Neural cell (in vitro differentiated cells): ENCODE measurements around the gene FUBP1. TPM values are rescaled to one million over a fixed set of nuclear protein-coding genes. Genes with fewer than 3 reads are reported as not detected.
"Not testable (repeated sequence)": the region's sequence is repeated elsewhere in the genome, so short reads cannot be mapped to it uniquely, and the experiment has no call there.

Experiments
- H2AFZ ChIP-seq: fragments of 200-600, 300-800 bp; sonication (generic), shearing (Covaris generic); 2 replicates; pipeline ENCODE4 v1.6.0; 2014; ENCODE audit warnings: low read depth, mild to moderate bottlenecking, antibody characterized with exemption, low read length, moderate library complexity
- H3F3A ChIP-seq: fragments of 200-600 bp; shearing (Covaris generic); 2 replicates; pipeline ENCODE4 v1.6.1; 2016; ENCODE audit warnings: mild to moderate bottlenecking, moderate library complexity, mixed read lengths, antibody characterized with exemption, low read length; ENCODE audit not compliant: insufficient read depth, poor library complexity, severe bottlenecking
- H3K27ac ChIP-seq: fragments of 200-600, 300-800 bp; sonication (generic), shearing (Covaris generic); 2 replicates; pipeline ENCODE4 v1.5.1; 2014; ENCODE audit warnings: mild to moderate bottlenecking, low read length, moderate library complexity
- H3K27me3 ChIP-seq: fragments of 300-800, 200-600 bp; sonication (generic), shearing (Covaris generic); 2 replicates; pipeline ENCODE4 v1.6.0; 2014; ENCODE audit warnings: mild to moderate bottlenecking, low read depth, low read length, moderate library complexity; ENCODE audit not compliant: insufficient read depth
- H3K36me3 ChIP-seq: fragments of 300-800, 200-600 bp; sonication (generic), shearing (Covaris generic); 2 replicates; pipeline ENCODE4 v1.5.1; 2014; ENCODE audit warnings: mild to moderate bottlenecking, antibody characterized with exemption, low read length, moderate library complexity; ENCODE audit not compliant: insufficient read depth
- H3K4me2 ChIP-seq: fragments of 300-800, 200-600 bp; sonication (generic), shearing (Covaris generic); 2 replicates; pipeline ENCODE4 v1.6.0; 2014; ENCODE audit warnings: mild to moderate bottlenecking, low read length
- H3K4me3 ChIP-seq: fragments of 300-800, 200-600 bp; sonication (generic), shearing (Covaris generic); 2 replicates; pipeline ENCODE4 v1.5.1; 2014; ENCODE audit warnings: mild to moderate bottlenecking, low read length, moderate library complexity
- H3K79me2 ChIP-seq: fragments of 200-600 bp; shearing (Covaris generic); replicated peaks from 2 replicates; pipeline ENCODE4 v1.6.0; 2014; ENCODE audit warnings: mild to moderate bottlenecking, low read length, moderate library complexity; ENCODE audit not compliant: insufficient read depth
- H3K9ac ChIP-seq: fragments of 300-800, 200-600 bp; sonication (generic), shearing (Covaris generic); 2 replicates; pipeline ENCODE4 v1.6.1; 2016; ENCODE audit warnings: mild to moderate bottlenecking, low read length, mixed read lengths
- H3K9me2 ChIP-seq: fragments of 200-600 bp; shearing (Covaris generic); 2 replicates; pipeline ENCODE4 v1.6.1; 2016; ENCODE audit warnings: mild to moderate bottlenecking, low read length, mixed read lengths; ENCODE audit not compliant: insufficient read depth
- H3K9me3 ChIP-seq: fragments of 200-600, 300-800 bp; sonication (generic), shearing (Covaris generic); 2 replicates; pipeline ENCODE4 v1.6.1; 2016; ENCODE audit warnings: mild to moderate bottlenecking, mixed run types, low read length, moderate library complexity, mixed read lengths
- H4K20me1 ChIP-seq: fragments of 200-600 bp; shearing (Covaris generic); 2 replicates; pipeline ENCODE4 v1.6.1; 2016; ENCODE audit warnings: mild to moderate bottlenecking, mixed run types; ENCODE audit not compliant: insufficient read depth
- CTCF ChIP-seq: fragments of 450-650 bp; IDR thresholded peaks from 2 replicates; pipeline ENCODE4 v1.5.1; 2014; ENCODE audit warnings: antibody characterized with exemption, mild to moderate bottlenecking, moderate library complexity; ENCODE audit not compliant: poor library complexity, severe bottlenecking
- EP300 ChIP-seq: fragments of 450-650 bp; conservative IDR thresholded peaks from 2 replicates; pipeline ENCODE4 v1.6.1; 2014; ENCODE audit warnings: antibody characterized with exemption, mild to moderate bottlenecking, moderate library complexity; ENCODE audit not compliant: poor library complexity, severe bottlenecking
- EZH2 ChIP-seq: fragments of 200-600, 300-800 bp; shearing (Covaris generic), sonication (generic); IDR thresholded peaks from 2 replicates; pipeline ENCODE4 v1.6.1; 2014; ENCODE audit warnings: antibody characterized with exemption, low read length, borderline replicate concordance, mild to moderate bottlenecking; ENCODE audit not compliant: insufficient read depth, poor library complexity, severe bottlenecking
- REST ChIP-seq: IDR thresholded peaks from 2 replicates; pipeline ENCODE4 v1.6.1; 2012; ENCODE audit warnings: borderline replicate concordance
- TAF1 ChIP-seq: IDR thresholded peaks from 2 replicates; pipeline ENCODE4 v1.6.1; 2012; ENCODE audit warnings: low read depth
- polyA plus RNA-seq: library from polyadenylated mRNA; depleted of rRNA; stranded (reverse); fragments of >200 nt; gene quantifications from 2 replicates; pipeline ENCODE4 v1.2.3, GENCODE V29; 2014

Gene FUBP1
- polyA plus RNA-seq, 1 donor from 2014 or later = 630 TPM

- Histone ChIP-seq H3K9ac (peak overlapping the region; percentile 62), H3F3A (no peaks in the 10 kb centered on the region), H3K79me2 (peaks cover 27% of the 10 kb centered on the region), H3K4me2 (peak overlapping the region; percentile 85), H3K9me3 (no peaks in the 10 kb centered on the region), H3K9me2 (no peaks in the 10 kb centered on the region), H3K36me3 (no peaks in the 10 kb centered on the region), H3K4me3 (peak overlapping the region; percentile 68), H3K27ac (peak overlapping the region; percentile 75), H4K20me1 (no peaks in the 10 kb centered on the region), H3K27me3 (no peaks in the 10 kb centered on the region), H2AFZ (no peak overlapping the region)
- no peak for TF ChIP-seq EZH2
- no peak for TF ChIP-seq EP300
- TF ChIP-seq REST = no peak
- TF ChIP-seq CTCF = no peak
- TF ChIP-seq TAF1 = no peak
Measured at GRCh38 chr1:78003882-78004718, 25.2 kb upstream of the FUBP1 start.

GRCh38 chr1:78003070-78003746 is 24.3 kb upstream of the FUBP1 start:
- no peak overlapping the region for H3K9ac ChIP-seq

GRCh38 chr1:78000536-78000935 is 21.7 kb upstream of the FUBP1 start:
- not testable (repeated sequence) for H3K36me3 ChIP-seq, H3K9ac ChIP-seq, H3K4me2 ChIP-seq, H3K9me2 ChIP-seq, H2AFZ ChIP-seq, H3F3A ChIP-seq, H3K27ac ChIP-seq, H3K27me3 ChIP-seq, H3K9me3 ChIP-seq, H3K4me3 ChIP-seq, H4K20me1 ChIP-seq, H3K79me2 ChIP-seq

More at GRCh38 chr1:78003070-78003746, 24.3 kb upstream of the FUBP1 start:
- Histone ChIP-seq H3K4me3 (no peak overlapping the region), H3K4me2 (no peak overlapping the region), H2AFZ (no peak overlapping the region), H3K27me3 (no peaks in the 10 kb centered on the region), H3K27ac (no peak overlapping the region), H3F3A (no peaks in the 10 kb centered on the region), H3K9me2 (no peaks in the 10 kb centered on the region), H3K79me2 (peaks cover 25% of the 10 kb centered on the region), H4K20me1 (no peaks in the 10 kb centered on the region), H3K9me3 (no peaks in the 10 kb centered on the region), H3K36me3 (no peaks in the 10 kb centered on the region)
- TF ChIP-seq REST (no peak), EZH2 (no peak)
